ENCODE results near the gene CATSPER3.

CATSPER3 gene

GRCh38 chr5:134967607-134968006 lies at the start of gene CATSPER3:
CATSPER3 (plus strand) TSS chr5:134967907; CDS start chr5:134967992, 85 bp downstream.
- DNase-seq (ENCODE audit: low read depth in 2 of 3, low spot score in 1 of 3): no peak

- no peak for DNase-seq (ENCODE audit: low read depth in 2 of 3, low spot score in 1 of 3)
These were observed 48.8 kb upstream of the CATSPER3 start for GRCh38 chr5:134918861-134919260.

- DNase-seq (ENCODE audit: low read depth in 2 of 3, low spot score in 1 of 3): no peak
These were observed 46.7 kb upstream of the CATSPER3 start for GRCh38 chr5:134920848-134921575.

GRCh38 chr5:134932508-134932907 lies 35.2 kb upstream of the CATSPER3 start:
- no peak for DNase-seq (ENCODE audit: low read depth in 2 of 3, low spot score in 1 of 3)

- DNase-seq (ENCODE audit: low read depth in 2 of 3, low spot score in 1 of 3): no peak
These were observed 33.5 kb upstream of the CATSPER3 start for GRCh38 chr5:134934202-134934601.

- no peak for DNase-seq (ENCODE audit: low read depth in 2 of 3, low spot score in 1 of 3)
These were observed 31.8 kb upstream of the CATSPER3 start for GRCh38 chr5:134935711-134936602.

GRCh38 chr5:134937526-134937925 lies 30.2 kb upstream of the CATSPER3 start:
- no peak for DNase-seq (ENCODE audit: low read depth in 2 of 3, low spot score in 1 of 3)

- DNase-seq (ENCODE audit: low read depth in 2 of 3, low spot score in 1 of 3): no peak
These were observed 29.7 kb upstream of the CATSPER3 start for GRCh38 chr5:134938030-134938429.

GRCh38 chr5:134939500-134939899 lies 28.2 kb upstream of the CATSPER3 start:
- no peak for DNase-seq (ENCODE audit: low read depth in 2 of 3, low spot score in 1 of 3)

GRCh38 chr5:134943547-134943946 lies 24.2 kb upstream of the CATSPER3 start:
- DNase-seq (ENCODE audit: low read depth in 2 of 3, low spot score in 1 of 3): no peak

GRCh38 chr5:134944630-134945029 lies 23.1 kb upstream of the CATSPER3 start:
- DNase-seq (ENCODE audit: low read depth in 2 of 3, low spot score in 1 of 3): no peak

GRCh38 chr5:134945041-134945440 lies 22.7 kb upstream of the CATSPER3 start:
- no peak for DNase-seq (ENCODE audit: low read depth in 2 of 3, low spot score in 1 of 3)

GRCh38 chr5:134948911-134949310 lies 18.8 kb upstream of the CATSPER3 start:
- no peak for DNase-seq (ENCODE audit: low read depth in 2 of 3, low spot score in 1 of 3)

GRCh38 chr5:134949316-134949715 lies 18.4 kb upstream of the CATSPER3 start:
- DNase-seq (ENCODE audit: low read depth in 2 of 3, low spot score in 1 of 3): no peak

GRCh38 chr5:134957920-134958608 lies 9.6 kb upstream of the CATSPER3 start:
- no peak for DNase-seq (ENCODE audit: low read depth in 2 of 3, low spot score in 1 of 3)

- DNase-seq (ENCODE audit: low read depth in 2 of 3, low spot score in 1 of 3): no peak
These were observed 9.0 kb upstream of the CATSPER3 start for GRCh38 chr5:134958755-134959154.

GRCh38 chr5:134963098-134963497 lies 4.6 kb upstream of the CATSPER3 start:
- no peak for DNase-seq (ENCODE audit: low read depth in 2 of 3, low spot score in 1 of 3)

GRCh38 chr5:134964359-134965270 lies 3.1 kb upstream of the CATSPER3 start:
- DNase-seq (ENCODE audit: low read depth in 2 of 3, low spot score in 1 of 3): no peak

- DNase-seq (ENCODE audit: low read depth in 2 of 3, low spot score in 1 of 3): peak in 1 of 3 donors; percentile 7
These were observed 2.4 kb upstream of the CATSPER3 start for GRCh38 chr5:134965271-134965825.

- no peak for DNase-seq (ENCODE audit: low read depth in 2 of 3, low spot score in 1 of 3)
These were observed 348 bp downstream of the CATSPER3 start for GRCh38 chr5:134968055-134968454.
